ENCODE results near the gene OR56A3. TPM values are rescaled to one million over a fixed set of nuclear protein-coding genes. Genes with fewer than 3 reads are reported as not detected.
"Not testable (repeated sequence)": the region's sequence is repeated elsewhere in the genome, so short reads cannot be mapped to it uniquely, and the experiment has no call there.

Gene OR56A3
- total RNA-seq = not detected

- no peak for FAIRE-seq
Observed at GRCh38 chr11:5941951-5942350, at the start of gene OR56A3. TSS of gene OR56A3 (plus strand) at chr11:5942251. CDS start at chr11:5947347, 5,096 bp downstream.

GRCh38 chr11:5892908-5893307 is 49.1 kb upstream of the OR56A3 start, which contains the start of gene OR52E5:
TSS of gene OR52E5 (plus strand) at chr11:5893208. CDS start at chr11:5900777, 7,569 bp downstream.
- no peak for DNase-seq (ENCODE audit: low spot score in 2 of 2)
- no peak for FAIRE-seq

More at GRCh38 chr11:5941951-5942350, at the start of gene OR56A3:
- DNase-seq (ENCODE audit: low spot score in 2 of 2) = no peak

- DNase-seq (ENCODE audit: low spot score in 2 of 2) = no peak
- FAIRE-seq = no peak
Observed at GRCh38 chr11:5899534-5899933, 42.5 kb upstream of the OR56A3 start.

GRCh38 chr11:5910540-5910939 is 31.5 kb upstream of the OR56A3 start:
- FAIRE-seq (no peak), DNase-seq (ENCODE audit: low spot score in 2 of 2) (no peak)

GRCh38 chr11:5922749-5923426 is 19.2 kb upstream of the OR56A3 start:
- FAIRE-seq (no peak), DNase-seq (ENCODE audit: low spot score in 2 of 2) (no peak)

GRCh38 chr11:5923427-5923776 is 18.6 kb upstream of the OR56A3 start:
- DNase-seq (ENCODE audit: low spot score in 2 of 2) = no peak
- no peak for FAIRE-seq

- FAIRE-seq (no peak), DNase-seq (ENCODE audit: low spot score in 2 of 2) (no peak)
Observed at GRCh38 chr11:5923794-5924193, 18.3 kb upstream of the OR56A3 start.

GRCh38 chr11:5928271-5928670 is 13.8 kb upstream of the OR56A3 start:
- no peak for DNase-seq (ENCODE audit: low spot score in 2 of 2)
- FAIRE-seq = no peak

GRCh38 chr11:5928811-5929210 is 13.2 kb upstream of the OR56A3 start:
- FAIRE-seq (no peak), DNase-seq (ENCODE audit: low spot score in 2 of 2) (no peak)

- DNase-seq (ENCODE audit: low spot score in 2 of 2) (no peak), FAIRE-seq (no peak)
Observed at GRCh38 chr11:5929571-5930368, 12.3 kb upstream of the OR56A3 start.

- no peak for FAIRE-seq
- DNase-seq (ENCODE audit: low spot score in 2 of 2) = no peak
Observed at GRCh38 chr11:5930614-5931013, 11.4 kb upstream of the OR56A3 start.

GRCh38 chr11:5931061-5931460 is 11.0 kb upstream of the OR56A3 start:
- no peak for DNase-seq (ENCODE audit: low spot score in 2 of 2)
- FAIRE-seq = no peak

- DNase-seq (ENCODE audit: low spot score in 2 of 2) (no peak), FAIRE-seq (no peak)
Observed at GRCh38 chr11:5932671-5933070, 9.4 kb upstream of the OR56A3 start.

- no peak for DNase-seq (ENCODE audit: low spot score in 2 of 2)
- no peak for FAIRE-seq
Observed at GRCh38 chr11:5933116-5933515, 8.9 kb upstream of the OR56A3 start.

GRCh38 chr11:5937868-5938602 is 4.0 kb upstream of the OR56A3 start:
- DNase-seq (ENCODE audit: low spot score in 2 of 2) = no peak
- no peak for FAIRE-seq

GRCh38 chr11:5938603-5938965 is 3.5 kb upstream of the OR56A3 start:
- DNase-seq (ENCODE audit: low spot score in 2 of 2) (no peak), FAIRE-seq (no peak)

- FAIRE-seq (no peak), DNase-seq (ENCODE audit: low spot score in 2 of 2) (no peak)
Observed at GRCh38 chr11:5940748-5941147, 1.3 kb upstream of the OR56A3 start.

GRCh38 chr11:5955586-5955985 is 13.5 kb downstream of the OR56A3 start:
- DNase-seq (ENCODE audit: low spot score in 2 of 2) (no peak), FAIRE-seq (no peak)

- FAIRE-seq; DNase-seq (ENCODE audit: low spot score in 2 of 2): not testable (repeated sequence)
Observed at GRCh38 chr11:5960704-5961320, 18.8 kb downstream of the OR56A3 start.

GRCh38 chr11:5966958-5967357 is 24.9 kb downstream of the OR56A3 start:
- DNase-seq (ENCODE audit: low spot score in 2 of 2) (no peak), FAIRE-seq (no peak)

- FAIRE-seq = no peak
- no peak for DNase-seq (ENCODE audit: low spot score in 2 of 2)
Observed at GRCh38 chr11:5967708-5968107, 25.7 kb downstream of the OR56A3 start.

Data from frontal cortex (tissue), 4 donors.